GM23338 (cell line): Measurements from ENCODE around the gene SAMD10. TPM values are rescaled to one million over a fixed set of nuclear protein-coding genes. Genes with fewer than 3 reads are reported as not detected.

ENCODE experiments used
- ATAC-seq: fragments of 200-7000 bp; cut with Tn5 transposase; 3 replicates; pipeline ENCODE4 v1.9.1; 2020
- DNase-seq: peaks from one replicate; pipeline ENCODE4 v3.0.0-alpha.2; 2015; ENCODE audit warnings: low spot score
- H2AFZ ChIP-seq: fragments of 200-600 bp; sonication (generic); 2 replicates; pipeline ENCODE4 v1.8.0; 2016; ENCODE audit warnings: antibody characterized with exemption, mild to moderate bottlenecking, moderate library complexity
- H3F3A ChIP-seq: fragments of 200-600 bp; sonication (generic); replicated peaks from 2 replicates; pipeline ENCODE4 v1.8.0; 2017; ENCODE audit warnings: antibody characterized with exemption, mixed run types, low read depth
- H3K27ac ChIP-seq: fragments of 200-600 bp; sonication (generic); 2 replicates; pipeline ENCODE4 v1.6.1; 2016; ENCODE audit warnings: low read depth
- H3K27me3 ChIP-seq: fragments of 200-600 bp; sonication (generic); 2 replicates; pipeline ENCODE4 v1.8.0; 2016; ENCODE audit warnings: mild to moderate bottlenecking, mixed run types, moderate library complexity; ENCODE audit not compliant: insufficient read depth
- H3K36me3 ChIP-seq: fragments of 200-600 bp; sonication (generic); 2 replicates; pipeline ENCODE4 v1.8.0; 2016; ENCODE audit warnings: mild to moderate bottlenecking; ENCODE audit not compliant: insufficient read depth
- H3K4me1 ChIP-seq: fragments of 200-600 bp; sonication (generic); 2 replicates; pipeline ENCODE4 v1.8.0; 2016; ENCODE audit warnings: mild to moderate bottlenecking, moderate library complexity; ENCODE audit not compliant: insufficient read depth
- H3K4me2 ChIP-seq: fragments of 200-600 bp; sonication (generic); 2 replicates; pipeline ENCODE4 v1.7.1; 2017; ENCODE audit warnings: mixed run types
- H3K4me3 ChIP-seq: fragments of 200-600 bp; sonication (generic); 2 replicates; pipeline ENCODE4 v1.6.1; 2016; ENCODE audit warnings: mixed run types
- H3K79me2 ChIP-seq: fragments of 200-600 bp; sonication (generic); replicated peaks from 2 replicates; pipeline ENCODE4 v1.8.0; 2017; ENCODE audit warnings: mild to moderate bottlenecking; ENCODE audit not compliant: insufficient read depth
- H3K9me2 ChIP-seq: fragments of 200-600 bp; sonication (generic); 2 replicates; pipeline ENCODE4 v1.8.0; 2017; ENCODE audit not compliant: insufficient read depth
- H4K20me1 ChIP-seq: fragments of 200-600 bp; sonication (generic); replicated peaks from 2 replicates; pipeline ENCODE4 v1.8.0; 2017; ENCODE audit warnings: mild to moderate bottlenecking; ENCODE audit not compliant: insufficient read depth
- H3K27ac Mint-ChIP-seq: 2 replicates; pipeline ENCODE4 v1.8.0; 2020; ENCODE audit warnings: inconsistent platforms, mild to moderate bottlenecking, moderate library complexity, mixed read lengths
- H3K27me3 Mint-ChIP-seq: 3 replicates; pipeline ENCODE4 v1.8.0; 2022; ENCODE audit warnings: low read depth, mild to moderate bottlenecking, moderate library complexity, mixed read lengths, inconsistent platforms; ENCODE audit not compliant: insufficient read depth, poor library complexity
- H3K36me3 Mint-ChIP-seq: 3 replicates; pipeline ENCODE4 v1.8.0; 2021; ENCODE audit warnings: low read depth, mild to moderate bottlenecking, inconsistent platforms, moderate library complexity, mixed read lengths
- H3K4me1 Mint-ChIP-seq: 3 replicates; pipeline ENCODE4 v1.8.0; 2020; ENCODE audit warnings: mild to moderate bottlenecking, inconsistent platforms, mixed read lengths
- H3K4me3 Mint-ChIP-seq: 3 replicates; pipeline ENCODE4 v1.8.0; 2021; ENCODE audit warnings: moderate library complexity, mild to moderate bottlenecking, inconsistent platforms, mixed read lengths
- H3K9me3 Mint-ChIP-seq: 3 replicates; pipeline ENCODE4 v1.8.0; 2020; ENCODE audit warnings: moderate library complexity, mild to moderate bottlenecking, inconsistent platforms, mixed read lengths
- CREB1 ChIP-seq: fragments of 250-450 bp; sonication (Bioruptor Pico); IDR thresholded peaks from 2 replicates; pipeline ENCODE4 v1.5.0; 2020; ENCODE audit warnings: low read depth, mild to moderate bottlenecking, moderate library complexity
- ETS1 ChIP-seq: IDR thresholded peaks from 2 replicates; pipeline ENCODE4 v1.6.1; 2016; ENCODE audit warnings: antibody characterized with exemption
- EZH2phosphoT487 ChIP-seq: fragments of 200-600 bp; sonication (generic); IDR thresholded peaks from one replicate; pipeline ENCODE4 v1.8.1; 2018; ENCODE audit warnings: antibody characterized with exemption; ENCODE audit not compliant: unreplicated experiment
- NANOG ChIP-seq: IDR thresholded peaks from 2 replicates; pipeline ENCODE4 v1.6.1; 2016; ENCODE audit warnings: antibody characterized with exemption, borderline replicate concordance
- POLR2AphosphoS5 ChIP-seq: IDR thresholded peaks from 2 replicates; pipeline ENCODE4 v1.6.1; 2016; ENCODE audit warnings: antibody characterized with exemption, low read depth
- STAT1 ChIP-seq: IDR thresholded peaks from one replicate; pipeline ENCODE4 v1.6.1; 2016; ENCODE audit warnings: antibody characterized with exemption; ENCODE audit not compliant: unreplicated experiment
- ZNF114 ChIP-seq: fragments of 250-450 bp; sonication (Bioruptor Pico); IDR thresholded peaks from 2 replicates; pipeline ENCODE4 v1.5.0; 2020; ENCODE audit warnings: mild to moderate bottlenecking, moderate library complexity
- ZNF331 ChIP-seq: fragments of 250-450 bp; sonication (Bioruptor Pico); IDR thresholded peaks from 2 replicates; pipeline ENCODE4 v1.5.0; 2020; ENCODE audit warnings: low read depth, mild to moderate bottlenecking, moderate library complexity
- ZNF462 ChIP-seq: fragments of 250-450 bp; sonication (Bioruptor Pico); IDR thresholded peaks from 2 replicates; pipeline ENCODE4 v1.5.0; 2020; ENCODE audit warnings: mild to moderate bottlenecking, moderate library complexity
- polyA plus RNA-seq: library from polyadenylated mRNA; unstranded; fragments of >200 nt; fragmentation: Nextera tagmentation; extraction: Ambion mirVana; gene quantifications from 2 replicates; pipeline ENCODE4 v1.2.1, GENCODE V29; 2016
- total RNA-seq: library from RNA; depleted of rRNA; stranded (reverse); fragments of >200 nt; shearing (Covaris generic); gene quantifications from 2 replicates; pipeline ENCODE4 v1.2.3, GENCODE V29; 2014

SAMD10 gene
- total and polyA plus RNA-seq, 2 experiments from 2014 or later = 2.1 to 7.3 TPM

GRCh38 chr20:63969838-63970713, 9.4 kb downstream of the SAMD10 start, which contains the start of gene ZNF512B:
Gene ZNF512B (minus strand): TSS chr20:63969930. CDS start chr20:63967950, 1,980 bp downstream.
- Histone ChIP-seq H3F3A (peaks cover 12% of the 10 kb centered on the region; the same call in 1 of the 2 replicates), H3K4me1 (peaks cover 8% of the 10 kb centered on the region), H3K9me2 (no peaks in the 10 kb centered on the region), H4K20me1 (no peaks in the 10 kb centered on the region), H2AFZ (peak within 1 kb of the TSS; percentile 76; the same call in 1 of the 2 replicates), H3K27me3 (peaks cover 7% of the 10 kb centered on the region; the same call in 1 of the 2 replicates), H3K36me3 (no peaks in the 10 kb centered on the region), H3K27ac (no peak within 1 kb of the TSS), H3K79me2 (peaks cover 9% of the 10 kb centered on the region), H3K4me2 (peak within 1 kb of the TSS; percentile 90), H3K4me3 (peak within 1 kb of the TSS; percentile 78)
- no peak within 1 kb of the TSS for H3K27ac Mint-ChIP-seq
- peak within 1 kb of the TSS; percentile 84 for H3K4me3 Mint-ChIP-seq
- ATAC-seq = peak; percentile 25
- TF ChIP-seq POLR2AphosphoS5 (peak; percentile 51), ZNF331 (CRISPR knock-in tag) (no peak), ZNF114 (CRISPR knock-in tag) (no peak)
- peaks cover 19% of the 10 kb centered on the region for H3K27me3 Mint-ChIP-seq
- peaks cover 3% of the 10 kb centered on the region; the same call in 2 of the 3 replicates for H3K36me3 Mint-ChIP-seq
- peak; percentile 87 for DNase-seq
- peaks cover 17% of the 10 kb centered on the region for H3K4me1 Mint-ChIP-seq
- H3K9me3 Mint-ChIP-seq = no peaks in the 10 kb centered on the region; the same call in 2 of the 3 replicates

GRCh38 chr20:63968928-63969760, 10.3 kb downstream of the SAMD10 start:
- Mint-ChIP-seq H3K27me3 (peaks cover 19% of the 10 kb centered on the region), H3K4me1 (peaks cover 17% of the 10 kb centered on the region), H3K4me3 (peak overlapping the region; percentile 84), H3K27ac (no peak overlapping the region), H3K9me3 (no peaks in the 10 kb centered on the region; the same call in 2 of the 3 replicates), H3K36me3 (peaks cover 4% of the 10 kb centered on the region; the same call in 2 of the 3 replicates)
- DNase-seq = peak; percentile 59
- no peaks in the 10 kb centered on the region for H3K36me3 ChIP-seq
- peak overlapping the region; percentile 78 for H3K4me3 ChIP-seq
- H3K27ac ChIP-seq = no peak overlapping the region
- no peak overlapping the region for H2AFZ ChIP-seq
- H4K20me1 ChIP-seq = no peaks in the 10 kb centered on the region
- peak overlapping the region; percentile 90 for H3K4me2 ChIP-seq
- TF ChIP-seq NANOG (no peak), ETS1 (no peak), STAT1 (no peak), EZH2phosphoT487 (no peak), ZNF462 (CRISPR knock-in tag) (no peak), POLR2AphosphoS5 (0 out of 2 replicates have a peak, but pooled peaks have one; percentile 23), CREB1 (no peak), ZNF114 (CRISPR knock-in tag) (no peak)
- peaks cover 9% of the 10 kb centered on the region for H3K79me2 ChIP-seq
- peaks cover 8% of the 10 kb centered on the region for H3K4me1 ChIP-seq
- peaks cover 7% of the 10 kb centered on the region; the same call in 1 of the 2 replicates for H3F3A ChIP-seq
- no peaks in the 10 kb centered on the region for H3K9me2 ChIP-seq
- no peak; the same call in 2 of the 3 replicates for ATAC-seq
- H3K27me3 ChIP-seq = peaks cover 7% of the 10 kb centered on the region; the same call in 1 of the 2 replicates
